Right renal pelvis (tissue), 4 donors: ENCODE results near the gene NR0B2. TPM values are rescaled to one million over a fixed set of nuclear protein-coding genes. Genes with fewer than 3 reads are reported as not detected.

Experiments
- polyA plus RNA-seq, 4 donors: library from polyadenylated mRNA; unstranded; fragments of 120-200 nt; gene quantifications; one replicate each; pipeline ENCODE4 v1.2.1, GENCODE V29; 2013; ENCODE audit not compliant: insufficient read length in 4 of 4

NR0B2 gene
- polyA plus RNA-seq, 4 donors, result 1.2 to 1.8 (median 1.6) TPM

Other genes with a start within 250 kb of the NR0B2 start
- gene ARID1A, start 218.0 kb downstream of the NR0B2 start, polyA plus RNA-seq, result 100 to 1,000 TPM in 1 of 4 donors, 10 to 100 TPM in 3; 85.5 to 102 (median 90.5) TPM
- gene PIGV, start 126.0 kb downstream of the NR0B2 start, polyA plus RNA-seq, result 10 to 100 TPM; 18.1 to 19.1 (median 18.5) TPM
- gene ZDHHC18, start 87.3 kb downstream of the NR0B2 start, polyA plus RNA-seq, result 10 to 100 TPM; 20.7 to 23.2 (median 22.1) TPM
- under 1 TPM; 0.58 to 0.91 (median 0.72) TPM for gene SFN, start 50.8 kb downstream of the NR0B2 start, polyA plus RNA-seq
- gene GPN2, start 23.7 kb downstream of the NR0B2 start, polyA plus RNA-seq, result 10 to 100 TPM; 28.1 to 34.1 (median 29.8) TPM
- gene GPATCH3, start 13.5 kb downstream of the NR0B2 start, polyA plus RNA-seq, result 10 to 100 TPM; 12.0 to 17.0 (median 14.7) TPM
- gene NUDC, start 7.8 kb upstream of the NR0B2 start, polyA plus RNA-seq, result 10 to 100 TPM; 86.4 to 99.3 (median 90.3) TPM
- 10 to 100 TPM in 2 of 4 donors, 1 to 10 TPM in 2; 9.2 to 11.1 (median 10.0) TPM for gene KDF1, start 46.5 kb upstream of the NR0B2 start, polyA plus RNA-seq
- 1 to 10 TPM; 6.3 to 8.1 (median 7.9) TPM for gene TRNP1, start 79.7 kb upstream of the NR0B2 start, polyA plus RNA-seq
- 1 to 10 TPM in 3 of 4 donors, under 1 TPM in 1; 0.80 to 1.2 (median 1.1) TPM for gene TENT5B, start 98.9 kb upstream of the NR0B2 start, polyA plus RNA-seq
- 10 to 100 TPM; 23.4 to 32.1 (median 25.0) TPM for gene SLC9A1, start 241.2 kb upstream of the NR0B2 start, polyA plus RNA-seq